Progenitor cell of endocrine pancreas (in vitro differentiated cells): ENCODE measurements around the gene RPRD2. TPM values are rescaled to one million over a fixed set of nuclear protein-coding genes. Genes with fewer than 3 reads are reported as not detected.
"Not testable (repeated sequence)": the region's sequence is repeated elsewhere in the genome, so short reads cannot be mapped to it uniquely, and the experiment has no call there.

ENCODE experiments used
- DNase-seq: peaks from one replicate; pipeline ENCODE4 v3.0.0; 2021; ENCODE audit warnings: low spot score; ENCODE audit not compliant: unreplicated experiment
- H3K27ac Mint-ChIP-seq: 2 replicates; pipeline ENCODE4 v1.8.0; 2021; ENCODE audit warnings: mild to moderate bottlenecking, moderate library complexity, mixed read lengths
- H3K27me3 Mint-ChIP-seq: 2 replicates; pipeline ENCODE4 v1.8.0; 2021; ENCODE audit warnings: mixed read lengths
- H3K36me3 Mint-ChIP-seq: 2 replicates; pipeline ENCODE4 v1.8.0; 2022; ENCODE audit warnings: mixed read lengths; ENCODE audit not compliant: insufficient read depth
- H3K4me1 Mint-ChIP-seq: 2 replicates; pipeline ENCODE4 v1.8.0; 2021; ENCODE audit warnings: low read depth, mixed read lengths
- H3K4me3 Mint-ChIP-seq: 2 replicates; pipeline ENCODE4 v1.8.0; 2021; ENCODE audit warnings: low read depth, mild to moderate bottlenecking, moderate library complexity, mixed read lengths
- H3K9me3 Mint-ChIP-seq: 2 replicates; pipeline ENCODE4 v1.8.0; 2021; ENCODE audit warnings: low read depth, mixed read lengths
- CTCF ChIP-seq: fragments of 200-600 bp; sonication (generic); IDR thresholded peaks from one replicate; pipeline ENCODE4 v1.5.0; 2021; ENCODE audit warnings: antibody characterized with exemption, mild to moderate bottlenecking; ENCODE audit not compliant: unreplicated experiment
- total RNA-seq: library from RNA; stranded (reverse); gene quantifications from 2 replicates; pipeline ENCODE4 v1.2.1, GENCODE V29; 2021

RPRD2 gene
- total RNA-seq, 1 donor from 2014 or later: 42.6 TPM

- Mint-ChIP-seq H3K27me3 (no peaks in the 10 kb centered on the region), H3K4me1 (peaks cover 11% of the 10 kb centered on the region), H3K9me3 (peaks cover 15% of the 10 kb centered on the region), H3K4me3 (no peak overlapping the region), H3K27ac (peak overlapping the region; percentile 20), H3K36me3 (peaks cover 16% of the 10 kb centered on the region)
- DNase-seq: no peak
- TF ChIP-seq CTCF: no peak
Measured at GRCh38 chr1:150392627-150393026, 28.7 kb downstream of the RPRD2 start.

- not testable (repeated sequence) for H3K4me3 Mint-ChIP-seq, H3K27ac Mint-ChIP-seq, H3K27me3 Mint-ChIP-seq, DNase-seq, H3K4me1 Mint-ChIP-seq
- peaks cover 20% of the 10 kb centered on the region for H3K9me3 Mint-ChIP-seq
- H3K36me3 Mint-ChIP-seq: peaks cover 24% of the 10 kb centered on the region
Measured at GRCh38 chr1:150395115-150395514, 31.2 kb downstream of the RPRD2 start.

- Mint-ChIP-seq H3K27me3 (no peaks in the 10 kb centered on the region), H3K36me3 (peaks cover 29% of the 10 kb centered on the region), H3K27ac (no peak overlapping the region), H3K4me3 (no peak overlapping the region), H3K9me3 (peaks cover 23% of the 10 kb centered on the region), H3K4me1 (no peaks in the 10 kb centered on the region)
- DNase-seq: no peak
- no peak for TF ChIP-seq CTCF
Measured at GRCh38 chr1:150397392-150398032, 33.6 kb downstream of the RPRD2 start.

- Mint-ChIP-seq H3K4me3 (no peak overlapping the region), H3K9me3 (peaks cover 8% of the 10 kb centered on the region), H3K4me1 (peaks cover 25% of the 10 kb centered on the region), H3K27me3 (no peaks in the 10 kb centered on the region), H3K36me3 (peaks cover 12% of the 10 kb centered on the region), H3K27ac (no peak overlapping the region)
- no peak for DNase-seq
- no peak for TF ChIP-seq CTCF
Measured at GRCh38 chr1:150404465-150404864, 40.5 kb downstream of the RPRD2 start.

GRCh38 chr1:150405660-150406059, 41.7 kb downstream of the RPRD2 start:
- DNase-seq: no peak
- H3K36me3 Mint-ChIP-seq: peaks cover 1% of the 10 kb centered on the region
- no peaks in the 10 kb centered on the region for H3K27me3 Mint-ChIP-seq
- H3K4me3 Mint-ChIP-seq: no peak overlapping the region
- H3K9me3 Mint-ChIP-seq: no peaks in the 10 kb centered on the region
- TF ChIP-seq CTCF: no peak
- H3K27ac Mint-ChIP-seq: peak overlapping the region; percentile 9
- H3K4me1 Mint-ChIP-seq: peaks cover 34% of the 10 kb centered on the region

- Mint-ChIP-seq H3K27me3 (no peaks in the 10 kb centered on the region), H3K9me3 (no peaks in the 10 kb centered on the region), H3K4me3 (no peak overlapping the region), H3K4me1 (peaks cover 36% of the 10 kb centered on the region), H3K36me3 (peaks cover 1% of the 10 kb centered on the region), H3K27ac (no peak overlapping the region)
- no peak for DNase-seq
- TF ChIP-seq CTCF: no peak
Measured at GRCh38 chr1:150406483-150406882, 42.5 kb downstream of the RPRD2 start.
